Heart left ventricle (tissue), 13 donors: ENCODE results near the gene TNRC6A.

Experiments used
- POLR2A ChIP-seq, 2 donors: fragments of 450-650 bp; IDR thresholded peaks; one replicate each; pipeline ENCODE4 v1.6.1; 2017; ENCODE audit warnings: antibody characterized with exemption in 2 of 2, mild to moderate bottlenecking in 2 of 2, moderate library complexity in 2 of 2
- TF ChIP-seq, protein P1 (sequence below), 12 donors: fragments of 200-600 bp; sonication (generic) in 4 of 12; IDR thresholded peaks; one replicate each; pipeline versions ENCODE4 v1.5.0 to v1.8.0; 2018 to 2022; ENCODE audit warnings: antibody characterized with exemption in 12 of 12, mild to moderate bottlenecking in 5 of 12
- donor health status: ischemic (EF 13 %, LVEDD 7.1; RV severe dilation, severe dysfunction).
- donor health status: DM: no; HTN: yes; CAD: no.
- donor health status: DM: no; HTN: no; CAD: no.
- donor health status: ischemic (EF 25% LVEDD 6.9; RV normal size, moderate dysfunction).
- donor health status: ischemic (EF 25% LVEDD 5.7; RV mildly dilated, moderate dysfunction).
- donor health status: ischemic (EF 35%, LVEDD 5.7; RV mildly dilated, moderate dysfunction).
- donor health status: nonischemic (EF 11% LVEDD 7.7; RV severe dilation, severe dysfunction).
- donor health status: DM: yes; HTN: yes; CAD: no.
- donor health status: PGD.
- donor health status: ischemic (EF 29% LVEDD 5.4; RV normal size, mild dysfunction).
- donor health status: nonischemic (EF 23%, LVEDD 6.1; RV moderate dilation, normal function).

DNA sequence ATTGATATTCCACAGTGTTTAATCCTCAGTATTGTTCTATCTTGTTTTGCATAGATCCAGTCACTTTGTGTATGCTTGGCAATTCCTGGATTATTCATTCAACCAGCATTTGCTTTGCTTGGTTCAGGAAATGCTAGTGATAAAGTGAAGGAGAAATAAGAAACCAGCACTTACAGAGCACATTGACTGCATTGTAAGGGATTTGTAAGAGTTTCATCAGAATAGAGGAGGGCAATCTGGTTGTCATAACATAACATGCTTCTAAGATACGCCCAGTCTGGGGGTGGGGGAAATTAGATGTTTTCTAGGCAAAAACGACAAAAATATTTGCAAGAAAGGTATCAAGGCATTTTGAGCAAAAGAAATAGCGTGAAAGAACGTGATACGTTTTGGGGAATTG, 40.4 kb downstream of the TNRC6A start:
- TF ChIP-seq, protein P1, sequence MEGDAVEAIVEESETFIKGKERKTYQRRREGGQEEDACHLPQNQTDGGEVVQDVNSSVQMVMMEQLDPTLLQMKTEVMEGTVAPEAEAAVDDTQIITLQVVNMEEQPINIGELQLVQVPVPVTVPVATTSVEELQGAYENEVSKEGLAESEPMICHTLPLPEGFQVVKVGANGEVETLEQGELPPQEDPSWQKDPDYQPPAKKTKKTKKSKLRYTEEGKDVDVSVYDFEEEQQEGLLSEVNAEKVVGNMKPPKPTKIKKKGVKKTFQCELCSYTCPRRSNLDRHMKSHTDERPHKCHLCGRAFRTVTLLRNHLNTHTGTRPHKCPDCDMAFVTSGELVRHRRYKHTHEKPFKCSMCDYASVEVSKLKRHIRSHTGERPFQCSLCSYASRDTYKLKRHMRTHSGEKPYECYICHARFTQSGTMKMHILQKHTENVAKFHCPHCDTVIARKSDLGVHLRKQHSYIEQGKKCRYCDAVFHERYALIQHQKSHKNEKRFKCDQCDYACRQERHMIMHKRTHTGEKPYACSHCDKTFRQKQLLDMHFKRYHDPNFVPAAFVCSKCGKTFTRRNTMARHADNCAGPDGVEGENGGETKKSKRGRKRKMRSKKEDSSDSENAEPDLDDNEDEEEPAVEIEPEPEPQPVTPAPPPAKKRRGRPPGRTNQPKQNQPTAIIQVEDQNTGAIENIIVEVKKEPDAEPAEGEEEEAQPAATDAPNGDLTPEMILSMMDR (IDR thresholded peaks at IDR 0.05): no peak
- TF ChIP-seq POLR2A (IDR thresholded peaks at IDR 0.05): no peak
